ENCODE results near the gene TRPM3. TPM values are rescaled to one million over a fixed set of nuclear protein-coding genes. Genes with fewer than 3 reads are reported as not detected.

Gene TRPM3
- total and polyA plus RNA-seq, 10 donors, result 0.02 to 6.7 (median 1.6) TPM

DNA sequence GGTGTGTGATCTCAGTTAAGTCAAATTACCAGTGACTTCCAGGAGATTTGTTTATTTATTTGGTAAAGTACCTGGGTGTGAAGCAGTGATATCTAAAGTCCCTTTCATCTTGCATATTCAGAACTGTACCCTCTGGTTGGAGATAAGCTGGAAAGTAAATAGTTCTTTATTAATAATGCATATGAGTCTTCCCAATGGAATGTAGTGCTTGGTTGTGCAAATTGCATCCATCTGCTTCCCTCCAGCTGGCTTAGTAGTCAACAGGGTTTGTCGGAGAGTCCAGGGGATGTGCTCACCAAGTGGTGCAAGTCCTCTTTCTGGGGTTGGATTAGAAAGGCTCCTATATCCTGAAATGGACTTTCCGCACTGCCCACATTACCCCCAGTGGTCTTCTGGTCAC is 42.0 kb downstream of the TRPM3 start:
- no peak for DNase-seq
- WGBS, 5 donors, result 78 to 98% (median 95%) methylated on average over 1 to 2 of the region's 2 CpGs
- intact Hi-C loops (cut with DNase I; ENCODE audit: low total_unique reads), result no loop called here

GRCh38 chr9:71076096-71076495 is 45.3 kb downstream of the TRPM3 start:
- no peak overlapping the region for H3K4me3 ChIP-seq
- intact Hi-C loops (cut with DNase I; ENCODE audit: low total_unique reads), result no loop called here
- TF ChIP-seq CTCF (IDR thresholded peaks at IDR 0.05 in 8 of 11, conservative IDR thresholded peaks at IDR 0.05 in 3 of 11), result no peak
- no peak for TF ChIP-seq POLR2A (IDR thresholded peaks at IDR 0.05)
- H3K4me1 ChIP-seq, result no peaks in the 10 kb centered on the region
- DNase-seq, result no peak
- H3K9me3 ChIP-seq, result no peaks in the 10 kb centered on the region
- no peak overlapping the region for H3K27ac ChIP-seq
- H3K27me3 ChIP-seq (replicated peaks in 1 of 7), result no peaks in the 10 kb centered on the region
- H3K36me3 ChIP-seq, result no peaks in the 10 kb centered on the region
- 81 to 93% (median 85%) methylated on average over 6 of the region's 6 CpGs for WGBS, 5 donors

More for the DNA sequence above, 42.0 kb downstream of the TRPM3 start:
- Histone ChIP-seq H3K9me3 (no peaks in the 10 kb centered on the region), H3K4me3 (no peak overlapping the region), H3K27ac (no peak overlapping the region), H3K4me1 (no peaks in the 10 kb centered on the region), H3K36me3 (no peaks in the 10 kb centered on the region), H3K27me3 (replicated peaks in 1 of 7) (no peaks in the 10 kb centered on the region)
- no peak for TF ChIP-seq CTCF (IDR thresholded peaks at IDR 0.05 in 8 of 11, conservative IDR thresholded peaks at IDR 0.05 in 3 of 11)
- no peak for TF ChIP-seq POLR2AphosphoS5 (IDR thresholded peaks at IDR 0.05)
- no peak for TF ChIP-seq POLR2A (IDR thresholded peaks at IDR 0.05)

DNA sequence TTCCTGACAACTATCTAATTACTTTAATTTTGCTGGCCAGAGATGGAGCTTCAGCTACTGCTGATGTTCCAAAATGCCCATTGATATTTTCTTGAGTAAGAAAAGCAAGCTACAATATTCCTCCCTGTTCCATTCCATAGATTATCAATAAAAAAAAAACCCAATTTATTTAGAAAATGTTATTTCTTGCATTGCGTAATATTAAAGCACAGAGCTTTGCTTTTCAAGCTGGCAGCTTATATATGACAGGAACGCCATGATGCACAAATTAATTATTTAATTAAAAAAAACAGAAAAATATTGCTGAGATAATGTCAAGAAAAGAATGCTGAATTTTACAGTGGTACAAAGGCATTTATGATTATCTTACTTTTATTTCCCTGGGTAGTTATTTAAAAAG is 47.9 kb downstream of the TRPM3 start:
- TF ChIP-seq POLR2A (IDR thresholded peaks at IDR 0.05), result no peak
- no peak for TF ChIP-seq POLR2AphosphoS5 (IDR thresholded peaks at IDR 0.05)
- no peaks in the 10 kb centered on the region for H3K36me3 ChIP-seq
- no peak overlapping the region for H3K4me3 ChIP-seq
- intact Hi-C loops (cut with DNase I; ENCODE audit: low total_unique reads), result no loop called here
- no peak overlapping the region for H3K27ac ChIP-seq
- 91 to 94% (median 93%) methylated on average over 2 of the region's 2 CpGs for WGBS, 5 donors
- no peaks in the 10 kb centered on the region for H3K4me1 ChIP-seq
- H3K9me3 ChIP-seq, result no peaks in the 10 kb centered on the region
- DNase-seq, result no peak
- no peaks in the 10 kb centered on the region for H3K27me3 ChIP-seq (replicated peaks in 1 of 7)

DNA sequence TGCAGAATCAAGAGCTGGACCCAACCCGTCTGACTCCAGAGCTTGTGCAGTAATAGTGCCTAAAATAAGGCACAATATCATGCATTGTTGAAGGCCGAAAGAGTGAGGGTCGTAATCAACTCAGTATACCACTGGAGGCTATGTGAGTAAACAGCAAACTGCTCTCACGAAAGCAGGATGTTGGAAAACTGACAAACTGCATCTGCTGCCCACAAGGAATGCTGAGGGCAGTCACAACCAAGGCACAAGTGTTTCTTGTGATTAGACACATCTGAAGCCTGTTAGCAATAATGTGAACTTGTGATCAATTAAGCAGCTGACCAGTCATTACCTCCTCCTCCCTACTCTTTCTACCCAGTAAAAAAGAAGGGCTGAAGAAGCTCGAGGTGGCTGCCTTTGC is 48.8 kb downstream of the TRPM3 start:
- intact Hi-C loops (cut with DNase I; ENCODE audit: low total_unique reads), result no loop called here
- WGBS, 5 donors, result 63 to 82% (median 72%) methylated on average over 5 of the region's 5 CpGs

More for the DNA sequence above, 48.8 kb downstream of the TRPM3 start:
- Histone ChIP-seq H3K36me3 (no peaks in the 10 kb centered on the region), H3K27ac (no peak overlapping the region), H3K9me3 (no peaks in the 10 kb centered on the region), H3K27me3 (replicated peaks in 1 of 7) (no peaks in the 10 kb centered on the region), H3K4me3 (no peak overlapping the region), H3K4me1 (no peaks in the 10 kb centered on the region)
- DNase-seq, result no peak
- TF ChIP-seq POLR2A (IDR thresholded peaks at IDR 0.05), result no peak
- TF ChIP-seq POLR2AphosphoS5 (IDR thresholded peaks at IDR 0.05), result no peak
- TF ChIP-seq CTCF (IDR thresholded peaks at IDR 0.05 in 8 of 11, conservative IDR thresholded peaks at IDR 0.05 in 3 of 11), result no peak

Data from spleen (tissue), 11 donors.